Measurements from ENCODE around the gene MAGI1. TPM values are rescaled to one million over a fixed set of nuclear protein-coding genes. Genes with fewer than 3 reads are reported as not detected.

Gene MAGI1
- total RNA-seq, 1 experiment from 2014 or later, result 38.6 TPM

DNA sequence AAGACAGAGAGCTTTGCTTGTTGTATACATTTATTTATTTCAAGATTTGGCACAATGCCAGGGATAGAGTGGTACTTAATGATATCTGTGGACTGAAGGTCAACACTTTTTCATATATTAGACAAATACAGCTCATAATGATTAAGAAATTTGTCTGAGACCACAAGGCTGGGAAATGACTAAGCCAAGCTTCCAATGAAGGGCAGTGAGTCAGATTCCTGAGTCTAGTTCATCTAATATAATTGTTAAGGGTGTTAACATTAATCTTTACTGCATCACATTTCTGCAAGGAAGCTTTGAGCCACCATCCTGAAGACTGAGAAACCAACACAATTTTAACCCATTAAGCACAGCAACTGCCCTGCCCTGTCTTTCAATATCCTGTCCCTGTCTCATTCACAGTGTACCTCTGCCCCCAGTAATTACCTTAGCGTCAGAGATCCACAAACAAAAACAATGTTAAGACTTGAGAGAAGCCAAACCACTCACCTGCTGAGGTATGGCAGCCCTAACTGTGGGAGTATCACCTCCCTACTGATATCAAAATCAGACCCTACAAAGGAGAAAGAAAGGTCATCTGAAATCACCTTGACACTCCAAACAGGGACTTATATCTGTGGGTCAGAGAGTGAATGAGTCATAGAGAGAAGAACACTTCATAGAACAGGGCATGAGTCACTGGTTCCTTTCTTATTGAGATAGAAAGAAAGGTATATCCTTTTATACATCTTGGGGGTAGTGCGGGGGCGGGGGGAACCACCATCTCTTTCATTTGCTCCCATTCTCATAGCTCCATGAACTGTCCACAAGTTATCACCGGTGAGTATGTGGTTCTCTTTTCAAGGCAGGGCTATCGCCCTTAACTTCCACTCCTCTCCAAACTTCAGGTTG lies 74.7 kb downstream of the MAGI1 start:
- Histone ChIP-seq H3K4me1 (ENCODE audit: control insufficient read depth in 1 of 2, insufficient read depth in 2 of 2, low read length in 2 of 2) (peaks cover 74 to 79% of the 10 kb centered on the region in 2 experiments), H3K4me3 (replicated peaks in 1 of 2; ENCODE audit: low read depth in 1 of 2, low read length in 2 of 2) (peak overlapping the region; percentile 18 to 28), H3K4me2 (ENCODE audit: low read length) (peak overlapping the region; percentile 67), H4K20me1 (ENCODE audit: insufficient read depth) (no peaks in the 10 kb centered on the region), H3K9me2 (ENCODE audit: insufficient read depth) (no peaks in the 10 kb centered on the region), H2AFZ (ENCODE audit: low read depth, low read length, poor library complexity, severe bottlenecking) (no peak overlapping the region), H3K9ac (ENCODE audit: low read length) (peak overlapping the region; percentile 27), H3K9me3 (ENCODE audit: control insufficient read depth in 1 of 2, insufficient read depth in 1 of 2, low read depth in 1 of 2, low read length in 2 of 2) (no peaks in the 10 kb centered on the region), H3K27ac (ENCODE audit: low read depth, low read length) (peak overlapping the region; percentile 88), H3K27me3 (ENCODE audit: insufficient read depth, low read length) (no peaks in the 10 kb centered on the region), H3K79me2 (ENCODE audit: insufficient read depth, low read length) (peaks cover 17% of the 10 kb centered on the region), H3K36me3 (ENCODE audit: control insufficient read depth in 1 of 2, insufficient read depth in 2 of 2, low read length in 2 of 2) (no peaks in the 10 kb centered on the region)
- DNase-seq (ENCODE audit: low read depth, low spot score) (peak; percentile 90), ATAC-seq (peak; percentile 85)
- POLR2A ChIA-PET, result interaction anchor here (0.7 kb wide), 1 partner anchor 9 kb away, joined by 3 read pairs; no protein-coding TSS in a partner anchor
- RAD21 ChIA-PET (ENCODE audit: low non-redundant PET in 1 of 2, low total read pairs in 2 of 2, uncharacterized antibody in 2 of 2, unreplicated experiment in 2 of 2), result interaction anchor here in 1 of 2 experiments (1.0 kb wide), 1 partner anchor 11 kb away, joined by 5 read pairs; no protein-coding TSS in a partner anchor
- CTCF ChIA-PET, result no interaction called here
- intact Hi-C loops (cut with micrococcal nuclease), result no loop called here
- TSS peak; percentile 20 for BruUV-seq (replicated peaks)
- TF ChIP-seq JUND (IDR thresholded peaks at IDR 0.05), result peak; percentile 95
- TF ChIP-seq SP1 (IDR thresholded peaks at IDR 0.05; ENCODE audit: low read depth), result peak; percentile 85
- TF ChIP-seq, protein P1, sequence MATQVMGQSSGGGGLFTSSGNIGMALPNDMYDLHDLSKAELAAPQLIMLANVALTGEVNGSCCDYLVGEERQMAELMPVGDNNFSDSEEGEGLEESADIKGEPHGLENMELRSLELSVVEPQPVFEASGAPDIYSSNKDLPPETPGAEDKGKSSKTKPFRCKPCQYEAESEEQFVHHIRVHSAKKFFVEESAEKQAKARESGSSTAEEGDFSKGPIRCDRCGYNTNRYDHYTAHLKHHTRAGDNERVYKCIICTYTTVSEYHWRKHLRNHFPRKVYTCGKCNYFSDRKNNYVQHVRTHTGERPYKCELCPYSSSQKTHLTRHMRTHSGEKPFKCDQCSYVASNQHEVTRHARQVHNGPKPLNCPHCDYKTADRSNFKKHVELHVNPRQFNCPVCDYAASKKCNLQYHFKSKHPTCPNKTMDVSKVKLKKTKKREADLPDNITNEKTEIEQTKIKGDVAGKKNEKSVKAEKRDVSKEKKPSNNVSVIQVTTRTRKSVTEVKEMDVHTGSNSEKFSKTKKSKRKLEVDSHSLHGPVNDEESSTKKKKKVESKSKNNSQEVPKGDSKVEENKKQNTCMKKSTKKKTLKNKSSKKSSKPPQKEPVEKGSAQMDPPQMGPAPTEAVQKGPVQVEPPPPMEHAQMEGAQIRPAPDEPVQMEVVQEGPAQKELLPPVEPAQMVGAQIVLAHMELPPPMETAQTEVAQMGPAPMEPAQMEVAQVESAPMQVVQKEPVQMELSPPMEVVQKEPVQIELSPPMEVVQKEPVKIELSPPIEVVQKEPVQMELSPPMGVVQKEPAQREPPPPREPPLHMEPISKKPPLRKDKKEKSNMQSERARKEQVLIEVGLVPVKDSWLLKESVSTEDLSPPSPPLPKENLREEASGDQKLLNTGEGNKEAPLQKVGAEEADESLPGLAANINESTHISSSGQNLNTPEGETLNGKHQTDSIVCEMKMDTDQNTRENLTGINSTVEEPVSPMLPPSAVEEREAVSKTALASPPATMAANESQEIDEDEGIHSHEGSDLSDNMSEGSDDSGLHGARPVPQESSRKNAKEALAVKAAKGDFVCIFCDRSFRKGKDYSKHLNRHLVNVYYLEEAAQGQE (IDR thresholded peaks at IDR 0.05; ENCODE audit: low read depth), result no peak
- no peak for TF ChIP-seq ZFX (IDR thresholded peaks at IDR 0.05)
- TF ChIP-seq FOSL1 (IDR thresholded peaks at IDR 0.05; ENCODE audit: low read depth), result peak; percentile 95
- no peak for TF ChIP-seq ZNF274 (IDR thresholded peaks at IDR 0.05; ENCODE audit: low read depth, low read length)
- TF ChIP-seq, protein P2, sequence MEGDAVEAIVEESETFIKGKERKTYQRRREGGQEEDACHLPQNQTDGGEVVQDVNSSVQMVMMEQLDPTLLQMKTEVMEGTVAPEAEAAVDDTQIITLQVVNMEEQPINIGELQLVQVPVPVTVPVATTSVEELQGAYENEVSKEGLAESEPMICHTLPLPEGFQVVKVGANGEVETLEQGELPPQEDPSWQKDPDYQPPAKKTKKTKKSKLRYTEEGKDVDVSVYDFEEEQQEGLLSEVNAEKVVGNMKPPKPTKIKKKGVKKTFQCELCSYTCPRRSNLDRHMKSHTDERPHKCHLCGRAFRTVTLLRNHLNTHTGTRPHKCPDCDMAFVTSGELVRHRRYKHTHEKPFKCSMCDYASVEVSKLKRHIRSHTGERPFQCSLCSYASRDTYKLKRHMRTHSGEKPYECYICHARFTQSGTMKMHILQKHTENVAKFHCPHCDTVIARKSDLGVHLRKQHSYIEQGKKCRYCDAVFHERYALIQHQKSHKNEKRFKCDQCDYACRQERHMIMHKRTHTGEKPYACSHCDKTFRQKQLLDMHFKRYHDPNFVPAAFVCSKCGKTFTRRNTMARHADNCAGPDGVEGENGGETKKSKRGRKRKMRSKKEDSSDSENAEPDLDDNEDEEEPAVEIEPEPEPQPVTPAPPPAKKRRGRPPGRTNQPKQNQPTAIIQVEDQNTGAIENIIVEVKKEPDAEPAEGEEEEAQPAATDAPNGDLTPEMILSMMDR (IDR thresholded peaks at IDR 0.05 in 2 of 3, conservative IDR thresholded peaks at IDR 0.05 in 1 of 3; ENCODE audit: borderline replicate concordance in 1 of 3, insufficient read depth in 1 of 3, low read depth in 2 of 3, low read length in 2 of 3), result no peak
- no peak for TF ChIP-seq EZH2 (IDR thresholded peaks at IDR 0.05)
- no peak for TF ChIP-seq POLR2A (IDR thresholded peaks at IDR 0.05; ENCODE audit: borderline replicate concordance, extremely low read depth, insufficient read depth, insufficient read length)
- TF ChIP-seq TCF7L2 (IDR thresholded peaks at IDR 0.05; ENCODE audit: borderline replicate concordance, extremely low read depth, insufficient read depth, insufficient read length), result peak; percentile 89
- peak; percentile 81 for TF ChIP-seq CBX3 (IDR thresholded peaks at IDR 0.05; ENCODE audit: low read depth)
- no peak for TF ChIP-seq YY1 (IDR thresholded peaks at IDR 0.05; ENCODE audit: extremely low read depth, insufficient replicate concordance, low read depth, low read length)
- peak; percentile 73 for TF ChIP-seq SRF (IDR thresholded peaks at IDR 0.05; ENCODE audit: low read depth)
- peak; percentile 27 for TF ChIP-seq SIN3A (IDR thresholded peaks at IDR 0.05; ENCODE audit: low read depth)
- TF ChIP-seq EZH2phosphoT487 (IDR thresholded peaks at IDR 0.05; ENCODE audit: borderline replicate concordance), result no peak
- no peak; the same call in 1 of the 2 replicates for TF ChIP-seq RAD21 (IDR thresholded peaks at IDR 0.05; ENCODE audit: low read depth)
- TF ChIP-seq ELF1 (IDR thresholded peaks at IDR 0.05; ENCODE audit: borderline replicate concordance, low read depth), result no peak
- TF ChIP-seq CEBPB (IDR thresholded peaks at IDR 0.05; ENCODE audit: low read depth), result peak; percentile 82
- TF ChIP-seq, protein P3, sequence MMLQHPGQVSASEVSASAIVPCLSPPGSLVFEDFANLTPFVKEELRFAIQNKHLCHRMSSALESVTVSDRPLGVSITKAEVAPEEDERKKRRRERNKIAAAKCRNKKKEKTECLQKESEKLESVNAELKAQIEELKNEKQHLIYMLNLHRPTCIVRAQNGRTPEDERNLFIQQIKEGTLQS (IDR thresholded peaks at IDR 0.05), result no peak; the same call in 1 of the 2 replicates
- TF ChIP-seq, protein P4, sequence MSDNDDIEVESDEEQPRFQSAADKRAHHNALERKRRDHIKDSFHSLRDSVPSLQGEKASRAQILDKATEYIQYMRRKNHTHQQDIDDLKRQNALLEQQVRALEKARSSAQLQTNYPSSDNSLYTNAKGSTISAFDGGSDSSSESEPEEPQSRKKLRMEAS (IDR thresholded peaks at IDR 0.05), result no peak
